ENCODE results near the gene CFAP52.

- TF ChIP-seq, protein P1, sequence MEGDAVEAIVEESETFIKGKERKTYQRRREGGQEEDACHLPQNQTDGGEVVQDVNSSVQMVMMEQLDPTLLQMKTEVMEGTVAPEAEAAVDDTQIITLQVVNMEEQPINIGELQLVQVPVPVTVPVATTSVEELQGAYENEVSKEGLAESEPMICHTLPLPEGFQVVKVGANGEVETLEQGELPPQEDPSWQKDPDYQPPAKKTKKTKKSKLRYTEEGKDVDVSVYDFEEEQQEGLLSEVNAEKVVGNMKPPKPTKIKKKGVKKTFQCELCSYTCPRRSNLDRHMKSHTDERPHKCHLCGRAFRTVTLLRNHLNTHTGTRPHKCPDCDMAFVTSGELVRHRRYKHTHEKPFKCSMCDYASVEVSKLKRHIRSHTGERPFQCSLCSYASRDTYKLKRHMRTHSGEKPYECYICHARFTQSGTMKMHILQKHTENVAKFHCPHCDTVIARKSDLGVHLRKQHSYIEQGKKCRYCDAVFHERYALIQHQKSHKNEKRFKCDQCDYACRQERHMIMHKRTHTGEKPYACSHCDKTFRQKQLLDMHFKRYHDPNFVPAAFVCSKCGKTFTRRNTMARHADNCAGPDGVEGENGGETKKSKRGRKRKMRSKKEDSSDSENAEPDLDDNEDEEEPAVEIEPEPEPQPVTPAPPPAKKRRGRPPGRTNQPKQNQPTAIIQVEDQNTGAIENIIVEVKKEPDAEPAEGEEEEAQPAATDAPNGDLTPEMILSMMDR (IDR thresholded peaks at IDR 0.05) = no peak
- TF ChIP-seq POLR2A (IDR thresholded peaks at IDR 0.05) (no peak), POLR2AphosphoS5 (IDR thresholded peaks at IDR 0.05) (no peak)
Observed at GRCh38 chr17:9566067-9566466, 10.4 kb upstream of the CFAP52 start.

All from sigmoid colon (tissue), 4 donors.